NCI-H510A (cell line): ENCODE results near the gene SORL1.
A peak's percentile ranks its signal among the peaks of the same experiment; 100 is the strongest.
"Not testable (repeated sequence)": the region's sequence is repeated elsewhere in the genome, so short reads cannot be mapped to it uniquely, and the experiment has no call there.

Experiments used
- DNase-seq: peaks from one replicate; lab custom pipeline; 2025; lab: John Stamatoyannopoulos, UW

SORL1 gene, protein sequence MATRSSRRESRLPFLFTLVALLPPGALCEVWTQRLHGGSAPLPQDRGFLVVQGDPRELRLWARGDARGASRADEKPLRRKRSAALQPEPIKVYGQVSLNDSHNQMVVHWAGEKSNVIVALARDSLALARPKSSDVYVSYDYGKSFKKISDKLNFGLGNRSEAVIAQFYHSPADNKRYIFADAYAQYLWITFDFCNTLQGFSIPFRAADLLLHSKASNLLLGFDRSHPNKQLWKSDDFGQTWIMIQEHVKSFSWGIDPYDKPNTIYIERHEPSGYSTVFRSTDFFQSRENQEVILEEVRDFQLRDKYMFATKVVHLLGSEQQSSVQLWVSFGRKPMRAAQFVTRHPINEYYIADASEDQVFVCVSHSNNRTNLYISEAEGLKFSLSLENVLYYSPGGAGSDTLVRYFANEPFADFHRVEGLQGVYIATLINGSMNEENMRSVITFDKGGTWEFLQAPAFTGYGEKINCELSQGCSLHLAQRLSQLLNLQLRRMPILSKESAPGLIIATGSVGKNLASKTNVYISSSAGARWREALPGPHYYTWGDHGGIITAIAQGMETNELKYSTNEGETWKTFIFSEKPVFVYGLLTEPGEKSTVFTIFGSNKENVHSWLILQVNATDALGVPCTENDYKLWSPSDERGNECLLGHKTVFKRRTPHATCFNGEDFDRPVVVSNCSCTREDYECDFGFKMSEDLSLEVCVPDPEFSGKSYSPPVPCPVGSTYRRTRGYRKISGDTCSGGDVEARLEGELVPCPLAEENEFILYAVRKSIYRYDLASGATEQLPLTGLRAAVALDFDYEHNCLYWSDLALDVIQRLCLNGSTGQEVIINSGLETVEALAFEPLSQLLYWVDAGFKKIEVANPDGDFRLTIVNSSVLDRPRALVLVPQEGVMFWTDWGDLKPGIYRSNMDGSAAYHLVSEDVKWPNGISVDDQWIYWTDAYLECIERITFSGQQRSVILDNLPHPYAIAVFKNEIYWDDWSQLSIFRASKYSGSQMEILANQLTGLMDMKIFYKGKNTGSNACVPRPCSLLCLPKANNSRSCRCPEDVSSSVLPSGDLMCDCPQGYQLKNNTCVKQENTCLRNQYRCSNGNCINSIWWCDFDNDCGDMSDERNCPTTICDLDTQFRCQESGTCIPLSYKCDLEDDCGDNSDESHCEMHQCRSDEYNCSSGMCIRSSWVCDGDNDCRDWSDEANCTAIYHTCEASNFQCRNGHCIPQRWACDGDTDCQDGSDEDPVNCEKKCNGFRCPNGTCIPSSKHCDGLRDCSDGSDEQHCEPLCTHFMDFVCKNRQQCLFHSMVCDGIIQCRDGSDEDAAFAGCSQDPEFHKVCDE (N-terminal part only)

DNA sequence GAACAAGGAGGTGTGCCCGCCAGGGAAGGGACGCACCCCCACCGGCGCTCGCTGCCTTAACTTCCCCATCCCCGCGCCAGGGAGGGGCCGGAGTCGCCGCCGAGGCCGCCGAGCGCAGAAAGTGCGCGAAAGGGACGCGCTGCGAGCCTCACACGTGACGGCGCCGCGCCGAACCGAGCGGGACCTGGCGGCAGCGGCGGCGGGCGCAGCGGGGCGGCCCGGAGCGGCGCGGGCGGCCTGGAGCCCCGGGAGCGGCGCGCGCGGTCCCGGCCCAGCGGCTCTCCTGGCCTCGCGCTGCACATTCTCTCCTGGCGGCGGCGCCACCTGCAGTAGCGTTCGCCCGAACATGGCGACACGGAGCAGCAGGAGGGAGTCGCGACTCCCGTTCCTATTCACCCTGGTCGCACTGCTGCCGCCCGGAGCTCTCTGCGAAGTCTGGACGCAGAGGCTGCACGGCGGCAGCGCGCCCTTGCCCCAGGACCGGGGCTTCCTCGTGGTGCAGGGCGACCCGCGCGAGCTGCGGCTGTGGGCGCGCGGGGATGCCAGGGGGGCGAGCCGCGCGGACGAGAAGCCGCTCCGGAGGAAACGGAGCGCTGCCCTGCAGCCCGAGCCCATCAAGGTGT lies at the start of gene SORL1:
SORL1 (plus strand) TSS at position 329 of the 623 bp plus-strand sequence; CDS start at position 347, 18 bp downstream.
- DNase-seq, result peak; percentile 3

- no peak for DNase-seq
Measured at GRCh38 chr11:121405646-121406045, 46.5 kb upstream of the SORL1 start.

- no peak for DNase-seq
Measured at GRCh38 chr11:121406291-121406690, 45.8 kb upstream of the SORL1 start.

- DNase-seq, result no peak
Measured at GRCh38 chr11:121408830-121409229, 43.3 kb upstream of the SORL1 start.

DNA sequence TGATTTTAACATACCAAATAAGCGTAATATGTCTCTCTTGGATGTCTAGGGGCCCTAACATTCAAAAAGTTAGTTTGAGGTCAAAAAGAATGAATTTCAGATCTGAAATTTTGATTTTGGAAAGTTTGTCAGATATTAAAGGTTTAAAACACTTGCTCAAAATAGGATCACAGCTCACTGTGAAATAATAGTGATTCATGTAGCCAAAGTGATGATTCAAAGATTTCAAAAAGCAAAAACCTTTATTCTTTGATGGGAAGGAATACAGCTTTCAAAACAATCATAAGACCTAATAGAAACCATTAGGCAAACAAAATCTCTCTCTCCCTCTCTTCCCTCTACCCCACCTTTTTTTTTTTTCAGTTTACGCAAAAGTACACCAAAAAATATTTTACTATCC lies 42.1 kb upstream of the SORL1 start:
- not testable (repeated sequence) for DNase-seq

GRCh38 chr11:121411330-121411729 lies 40.8 kb upstream of the SORL1 start:
- not testable (repeated sequence) for DNase-seq

- no peak for DNase-seq
Measured at GRCh38 chr11:121412000-121412587, 40.0 kb upstream of the SORL1 start.

DNA sequence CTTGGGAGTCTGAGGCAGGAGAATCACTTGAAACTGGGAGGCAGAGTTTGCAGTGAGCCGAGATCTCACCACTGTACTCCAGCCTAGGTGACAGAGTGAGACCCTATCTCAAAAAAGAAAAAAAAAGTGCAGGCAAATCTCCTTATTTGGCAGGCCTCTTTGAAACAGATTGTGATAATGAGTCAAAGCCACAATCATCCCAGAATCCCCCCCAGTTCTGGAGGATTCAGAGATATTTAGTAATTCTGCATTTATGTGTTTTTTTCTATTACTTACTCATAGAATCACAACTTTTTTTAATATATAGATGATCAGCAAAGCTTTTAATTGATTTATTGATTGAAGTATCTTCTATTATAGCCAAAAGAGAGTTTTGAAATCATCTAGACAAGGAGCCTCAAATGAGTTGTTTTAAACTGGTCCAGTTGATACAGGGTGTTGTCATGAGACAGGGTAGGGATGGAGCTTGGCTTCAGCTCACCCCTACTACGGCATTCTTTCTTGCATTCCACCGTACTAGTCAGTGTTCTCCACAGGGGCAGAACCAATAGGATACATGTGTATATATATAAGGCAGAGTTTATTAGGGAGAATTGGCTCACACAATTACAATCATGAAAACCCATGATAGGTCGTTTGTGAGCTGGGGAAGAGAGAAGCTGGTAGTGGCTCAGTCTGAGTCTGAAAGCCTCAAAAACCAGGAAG lies 39.3 kb upstream of the SORL1 start:
- DNase-seq, result no peak

GRCh38 chr11:121414141-121414913 lies 37.8 kb upstream of the SORL1 start:
- DNase-seq, result no peak

- DNase-seq, result no peak
Measured at GRCh38 chr11:121415856-121416255, 36.3 kb upstream of the SORL1 start.

- DNase-seq, result no peak
Measured at GRCh38 chr11:121417055-121417551, 35.0 kb upstream of the SORL1 start.

- no peak for DNase-seq
Measured at GRCh38 chr11:121417607-121418006, 34.5 kb upstream of the SORL1 start.

- DNase-seq, result no peak
Measured at GRCh38 chr11:121418625-121419114, 33.4 kb upstream of the SORL1 start.

- DNase-seq, result no peak
Measured at GRCh38 chr11:121419836-121420235, 32.3 kb upstream of the SORL1 start.

DNA sequence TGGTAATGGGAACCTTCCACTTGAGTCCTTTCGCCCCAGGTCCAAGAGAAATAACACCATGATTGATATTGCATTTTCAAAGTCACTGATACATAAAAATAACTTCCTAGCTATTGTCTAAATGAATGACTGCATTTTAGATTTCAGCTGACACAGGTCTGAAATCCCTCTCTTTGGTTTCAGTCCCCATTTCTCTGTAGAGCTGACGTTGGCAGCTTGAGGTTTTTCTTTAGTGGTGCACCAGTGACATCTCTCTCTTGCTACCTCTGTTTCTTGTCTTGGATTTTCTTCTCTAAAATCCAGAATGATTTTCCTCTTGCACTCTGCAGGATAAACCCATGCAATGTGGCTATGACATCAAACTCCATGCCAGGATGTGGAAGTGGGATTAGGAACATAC lies 31.7 kb upstream of the SORL1 start:
- DNase-seq, result no peak

GRCh38 chr11:121421149-121421901 lies 30.8 kb upstream of the SORL1 start:
- DNase-seq, result no peak

GRCh38 chr11:121422675-121423074 lies 29.4 kb upstream of the SORL1 start:
- no peak for DNase-seq

DNA sequence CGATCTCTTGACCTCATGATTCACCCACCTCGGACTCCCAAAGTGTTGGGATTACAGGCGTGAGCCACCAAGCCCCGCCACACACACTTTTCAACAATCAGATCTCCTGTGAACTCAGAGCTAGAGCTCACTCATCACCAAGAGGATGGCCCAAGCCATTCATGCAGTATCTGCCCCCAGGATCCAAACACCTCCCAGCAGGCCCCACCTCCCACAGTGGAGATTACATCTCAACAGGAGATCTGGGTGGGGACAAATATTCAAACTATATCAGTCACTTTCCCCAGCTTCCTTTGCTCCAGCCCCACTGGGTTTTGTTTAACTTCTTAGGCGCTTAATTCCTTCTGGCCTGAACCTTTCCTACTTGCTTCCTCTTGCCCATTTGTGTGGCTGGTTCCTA lies 26.3 kb upstream of the SORL1 start:
- DNase-seq, result no peak
